NCI-H2196 (cell line): Measurements from ENCODE around the gene RAB28.
"Not testable (repeated sequence)": the region's sequence is repeated elsewhere in the genome, so short reads cannot be mapped to it uniquely, and the experiment has no call there.

Experiments used
- DNase-seq: peaks from one replicate; lab custom pipeline; 2025; ENCODE audit not compliant: unreplicated experiment; lab: John Stamatoyannopoulos, UW

Gene RAB28

GRCh38 chr4:13452927-13453579 is 31.1 kb downstream of the RAB28 start:
- DNase-seq, result no peak

DNA sequence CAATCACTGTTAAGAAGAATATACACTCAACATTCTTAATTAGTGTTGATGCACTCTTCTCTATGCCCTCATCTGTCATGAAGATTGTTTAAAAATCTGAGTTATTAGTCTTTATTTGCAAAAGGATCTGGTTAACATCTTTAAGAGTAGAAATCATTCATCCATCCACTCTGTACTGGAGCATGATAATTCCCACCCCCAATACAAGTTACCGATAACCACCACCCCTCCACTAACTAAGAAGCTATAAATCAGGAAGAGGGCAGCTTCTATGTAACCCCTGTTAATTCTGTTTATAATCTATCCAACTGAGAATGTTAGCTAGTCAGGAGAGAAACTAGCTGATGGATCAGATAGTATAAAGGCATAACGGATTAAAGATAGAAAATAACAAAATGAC is 34.5 kb downstream of the RAB28 start:
- no peak for DNase-seq

- no peak for DNase-seq
Measured at GRCh38 chr4:13445841-13446790, 38.0 kb downstream of the RAB28 start.

- DNase-seq, result no peak
Measured at GRCh38 chr4:13441506-13441905, 42.6 kb downstream of the RAB28 start.

DNA sequence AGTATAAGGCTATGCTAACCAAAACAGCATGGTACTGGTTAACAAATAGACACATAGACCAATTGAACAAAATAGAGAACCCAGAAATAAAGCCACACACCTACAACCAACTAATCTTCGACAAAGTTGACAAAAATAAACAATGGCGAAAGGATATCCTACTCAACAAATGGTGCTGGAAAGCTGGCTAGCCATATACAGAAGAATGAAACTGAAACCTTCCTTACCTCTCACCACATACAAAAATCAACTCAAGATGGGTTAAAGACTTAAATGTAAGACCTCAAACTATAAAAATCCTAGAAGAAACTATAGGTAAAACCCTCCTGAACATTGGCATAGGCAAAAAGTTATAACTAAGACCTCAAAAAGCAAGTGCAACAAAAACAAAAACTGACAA is 47.2 kb downstream of the RAB28 start:
- no peak for DNase-seq

DNA sequence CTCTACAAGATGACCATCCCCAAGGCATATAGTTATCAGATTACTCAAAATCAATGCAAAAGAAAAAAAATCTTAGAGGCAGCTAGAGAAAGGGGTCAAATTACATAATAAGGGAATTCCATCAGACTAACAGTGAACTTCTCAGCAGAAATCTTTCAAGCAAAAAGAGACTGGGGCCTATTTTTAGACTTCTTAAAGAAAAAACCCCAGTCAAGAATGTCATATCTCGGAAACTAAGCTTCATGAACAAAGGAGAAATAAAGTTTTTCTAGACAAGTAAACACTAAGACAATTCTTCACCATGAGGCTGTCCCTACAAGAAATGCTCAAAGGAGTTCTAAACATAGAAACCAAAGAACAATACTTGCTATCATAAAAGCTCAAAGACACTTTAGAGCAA is 51.7 kb downstream of the RAB28 start:
- no peak for DNase-seq

DNA sequence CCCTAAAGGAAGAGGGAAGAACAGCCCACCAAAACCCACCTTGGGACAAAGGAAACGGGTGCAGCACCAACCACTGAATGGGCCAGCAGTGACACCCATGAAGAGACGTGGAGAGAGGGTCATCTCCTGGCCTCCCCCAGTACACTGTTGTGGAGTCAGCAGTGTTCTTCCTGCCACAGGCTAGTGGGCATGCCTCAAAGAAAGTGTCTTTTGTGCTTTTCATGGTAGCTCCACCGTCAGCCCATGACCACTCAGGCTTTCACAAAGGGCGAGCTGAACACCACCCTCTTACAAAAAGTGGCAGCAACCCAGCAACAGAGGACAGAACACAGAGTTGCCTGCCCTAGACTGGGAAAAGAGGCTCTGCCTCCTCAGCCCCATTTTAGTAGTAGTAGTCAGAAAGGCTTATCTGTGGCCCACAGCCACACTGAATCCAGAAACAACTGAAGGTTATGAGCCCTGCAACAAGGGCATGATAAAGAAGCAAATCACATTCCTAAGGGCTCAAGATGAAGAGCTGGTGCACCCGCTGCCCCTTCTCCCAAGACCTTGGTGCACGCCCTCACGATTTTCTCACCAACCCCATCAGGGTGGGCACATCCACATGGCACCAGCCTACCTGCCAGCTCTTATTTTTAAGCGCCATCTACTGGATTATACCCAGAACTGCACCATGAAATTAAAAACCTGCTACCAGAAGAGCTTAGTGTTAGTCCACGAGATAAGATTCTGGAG is 53.1 kb downstream of the RAB28 start:
- no peak for DNase-seq

GRCh38 chr4:13427599-13428325 is 56.4 kb downstream of the RAB28 start:
- no peak for DNase-seq

DNA sequence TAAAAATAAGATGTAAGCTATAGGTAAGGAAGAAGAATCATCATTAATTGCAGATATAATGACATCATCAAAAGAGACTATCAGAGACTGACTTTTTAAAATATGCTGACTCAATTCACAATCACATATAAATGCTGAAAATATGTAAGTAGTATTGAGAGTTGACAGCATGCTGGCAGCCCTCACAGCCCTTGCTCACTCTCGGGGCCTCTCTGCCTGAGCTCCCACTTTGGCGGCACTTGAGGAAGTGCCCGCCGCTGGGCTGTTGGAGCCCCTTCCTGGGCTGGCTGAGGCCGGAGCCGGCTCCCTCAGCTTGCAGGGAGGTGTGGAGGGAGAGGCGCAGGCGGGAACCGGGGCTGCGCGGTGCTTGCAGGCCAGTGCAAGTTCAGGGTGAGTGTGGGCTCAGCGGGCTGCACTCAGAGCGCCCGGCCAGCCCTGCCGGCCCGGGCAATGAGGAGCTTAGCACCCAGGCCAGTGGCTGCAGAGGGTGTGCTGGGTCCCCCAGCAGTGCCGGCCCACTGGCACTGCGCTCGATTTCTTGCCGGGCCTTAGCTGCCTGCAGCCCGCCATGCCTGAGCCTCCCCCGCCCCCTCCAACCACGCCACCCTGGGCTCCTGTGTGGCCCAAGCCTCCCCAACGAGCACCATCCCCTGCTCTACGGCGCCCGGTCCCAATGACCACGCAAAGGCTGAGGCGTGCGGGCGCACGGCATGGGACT is 68.9 kb downstream of the RAB28 start:
- no peak for DNase-seq

GRCh38 chr4:13413729-13414437 is 70.3 kb downstream of the RAB28 start:
- no peak for DNase-seq

GRCh38 chr4:13411942-13412341 is 72.2 kb downstream of the RAB28 start:
- DNase-seq, result no peak

DNA sequence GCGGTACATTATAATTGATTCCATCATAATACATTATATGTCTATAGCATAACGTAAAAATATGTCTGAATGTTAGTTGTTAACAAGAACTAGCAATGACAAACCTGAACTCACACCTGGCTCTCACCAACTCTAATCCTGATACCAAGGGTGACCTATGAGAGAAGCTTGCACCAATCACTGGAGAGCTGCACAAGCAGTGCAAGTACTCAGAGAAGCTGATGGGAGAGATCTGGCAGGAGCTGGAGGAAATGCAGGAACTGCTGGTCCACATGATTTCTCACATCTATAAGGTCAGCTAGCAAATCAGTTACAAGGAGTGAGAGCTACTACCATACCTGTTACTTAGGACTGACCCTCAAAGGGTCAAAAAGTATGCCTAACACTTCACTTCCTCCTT is 74.8 kb downstream of the RAB28 start:
- no peak for DNase-seq

DNA sequence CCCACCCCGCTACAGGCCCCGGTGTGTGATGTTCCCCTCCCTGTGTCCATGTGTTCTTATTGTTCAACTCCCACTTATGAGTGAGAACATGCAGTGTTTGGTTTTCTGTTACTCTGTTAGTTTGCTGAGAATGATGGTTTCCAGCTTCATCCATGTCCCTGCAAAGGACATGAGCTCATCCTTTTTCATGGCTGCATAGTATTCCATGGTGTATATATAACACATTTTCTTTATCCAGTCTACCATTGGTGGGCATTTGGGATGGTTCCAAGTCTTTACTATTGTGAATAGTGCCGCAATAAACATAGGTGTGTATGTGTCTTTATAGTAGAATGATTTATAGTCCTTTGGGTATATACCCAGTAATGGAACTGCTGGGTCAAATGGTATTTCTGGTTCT is 78.0 kb downstream of the RAB28 start:
- not testable (repeated sequence) for DNase-seq

GRCh38 chr4:13403833-13404232 is 80.3 kb downstream of the RAB28 start:
- no peak for DNase-seq

DNA sequence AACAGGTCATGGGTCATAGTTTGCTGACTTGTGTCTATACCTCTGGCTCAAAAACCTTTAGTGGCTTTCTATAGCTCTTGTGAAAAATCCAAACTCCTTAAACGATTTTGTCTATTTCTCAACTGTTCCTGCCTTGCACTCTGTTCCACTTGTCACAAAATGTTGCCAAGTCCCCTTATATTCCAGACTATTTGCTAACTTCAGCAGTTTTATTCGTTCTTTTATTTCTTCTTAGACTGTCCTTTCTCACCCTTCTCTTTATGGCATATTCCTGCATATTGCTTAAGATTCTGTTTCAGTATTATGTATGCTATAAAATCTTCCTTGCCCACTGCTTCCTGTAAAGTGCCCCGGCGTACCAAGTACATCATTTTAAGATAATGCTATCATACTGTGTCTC is 80.8 kb downstream of the RAB28 start:
- no peak for DNase-seq

- no peak for DNase-seq
Measured at GRCh38 chr4:13399257-13399656, 84.9 kb downstream of the RAB28 start.

DNA sequence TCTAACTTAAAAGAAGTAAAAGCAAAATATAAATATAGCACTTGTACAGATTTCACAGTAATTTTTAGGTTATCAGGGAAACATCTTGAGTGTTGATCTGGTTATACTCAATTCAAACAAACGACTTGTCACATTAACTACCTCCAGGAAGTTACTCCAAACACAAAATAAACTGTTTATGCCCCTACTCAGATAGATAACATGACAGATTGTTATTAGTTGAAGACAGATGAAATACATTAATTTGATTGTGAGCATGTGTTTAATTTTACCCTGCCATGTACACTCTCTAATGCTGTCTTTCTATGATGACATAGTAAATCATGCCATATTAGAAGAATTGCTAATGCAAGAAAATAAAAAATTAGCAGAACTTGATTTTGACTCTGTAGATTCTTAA is 88.0 kb downstream of the RAB28 start:
- DNase-seq, result no peak

GRCh38 chr4:13389901-13390300 is 94.2 kb downstream of the RAB28 start:
- not testable (repeated sequence) for DNase-seq

- no peak for DNase-seq
Measured at GRCh38 chr4:13386405-13387107, 97.6 kb downstream of the RAB28 start.
